Epithelial cell of proximal tubule (primary cell): ENCODE measurements around the gene AGPAT2. TPM values are rescaled to one million over a fixed set of nuclear protein-coding genes. Genes with fewer than 3 reads are reported as not detected.

Experiments used
- DNase-seq: peaks from one replicate; pipeline ENCODE4 v3.0.0-alpha.2; 2011; ENCODE audit warnings: low read depth
- H3K4me3 ChIP-seq: 2 replicates; pipeline ENCODE4 v1.5.1; 2011; ENCODE audit warnings: low read depth, mild to moderate bottlenecking, low read length
- CTCF ChIP-seq: conservative IDR thresholded peaks from 2 replicates; pipeline ENCODE4 v1.5.1; 2012; ENCODE audit warnings: low read depth, mild to moderate bottlenecking, low read length
- total RNA-seq: library from RNA; depleted of rRNA; stranded (reverse); fragments of >200 nt; gene quantifications from 2 replicates; pipeline ENCODE4 v1.2.3, GENCODE V29; 2015

The AGPAT2 gene
- total RNA-seq, 1 donor from 2014 or later, result 40.5 TPM

DNA sequence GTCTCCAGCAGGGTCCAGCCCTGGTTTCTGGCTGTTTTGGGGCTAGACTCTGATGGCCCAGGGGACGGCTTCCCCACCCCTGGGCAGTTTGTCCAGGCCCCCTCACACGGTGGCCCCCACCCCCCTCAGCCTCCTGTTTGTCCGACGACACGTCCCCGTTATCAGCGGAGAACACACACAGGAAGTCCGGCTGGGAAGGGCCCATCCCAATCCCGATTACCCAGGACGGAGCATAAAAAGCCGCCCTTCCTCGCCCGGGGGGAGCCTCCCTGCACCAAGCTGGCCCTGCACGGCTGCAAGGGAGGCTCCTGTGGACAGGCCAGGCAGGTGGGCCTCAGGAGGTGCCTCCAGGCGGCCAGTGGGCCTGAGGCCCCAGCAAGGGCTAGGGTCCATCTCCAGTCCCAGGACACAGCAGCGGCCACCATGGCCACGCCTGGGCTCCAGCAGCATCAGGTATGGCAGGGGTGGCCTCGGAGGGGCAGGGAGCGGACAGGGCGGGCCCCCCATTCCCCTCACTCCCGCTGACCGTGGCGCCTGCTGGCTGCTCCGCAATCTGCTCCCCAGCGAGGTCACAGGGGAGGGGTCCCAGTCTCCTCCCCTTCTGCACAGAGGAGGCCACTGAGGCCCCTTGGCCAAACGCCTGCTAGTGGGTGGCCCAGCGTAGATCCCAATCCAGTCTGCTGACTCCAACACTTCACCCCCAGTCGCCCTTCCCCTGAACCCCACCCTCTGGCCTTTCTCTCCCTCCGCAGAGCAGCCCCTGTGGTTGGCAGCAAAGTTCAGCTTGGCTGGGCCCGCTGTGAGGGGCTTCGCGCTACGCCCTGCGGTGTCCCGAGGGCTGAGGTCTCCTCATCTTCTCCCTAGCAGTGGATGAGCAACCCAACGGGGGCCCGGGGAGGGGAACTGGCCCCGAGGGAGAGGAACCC lies 24.3 kb downstream of the AGPAT2 start, which contains the start of gene EGFL7:
Gene EGFL7, plus strand, starts transcription at position 261 of the 926 bp plus-strand sequence. CDS start 5,367 bp downstream, outside the sequence.
- no peak for TF ChIP-seq CTCF
- DNase-seq, result no peak
- no peak within 1 kb of the TSS for H3K4me3 ChIP-seq

DNA sequence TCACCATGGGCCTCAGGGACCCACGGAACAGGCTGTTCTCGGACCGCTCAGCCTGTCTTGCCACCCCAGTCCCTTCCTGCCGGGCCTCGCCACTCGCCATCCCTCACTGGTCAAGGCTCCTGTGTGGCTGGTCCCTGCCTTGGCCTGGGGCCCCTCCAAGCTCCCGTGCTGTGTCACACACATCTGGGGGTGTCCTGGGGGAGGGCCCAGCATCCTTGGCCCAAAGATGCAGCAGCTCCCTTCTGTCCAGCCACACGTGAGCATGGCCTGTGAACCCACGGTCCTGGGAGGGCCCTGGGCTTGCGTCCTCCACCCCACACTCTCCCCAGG lies 25.0 kb downstream of the AGPAT2 start:
- no peak for DNase-seq
- no peak for TF ChIP-seq CTCF
- no peak overlapping the region for H3K4me3 ChIP-seq

DNA sequence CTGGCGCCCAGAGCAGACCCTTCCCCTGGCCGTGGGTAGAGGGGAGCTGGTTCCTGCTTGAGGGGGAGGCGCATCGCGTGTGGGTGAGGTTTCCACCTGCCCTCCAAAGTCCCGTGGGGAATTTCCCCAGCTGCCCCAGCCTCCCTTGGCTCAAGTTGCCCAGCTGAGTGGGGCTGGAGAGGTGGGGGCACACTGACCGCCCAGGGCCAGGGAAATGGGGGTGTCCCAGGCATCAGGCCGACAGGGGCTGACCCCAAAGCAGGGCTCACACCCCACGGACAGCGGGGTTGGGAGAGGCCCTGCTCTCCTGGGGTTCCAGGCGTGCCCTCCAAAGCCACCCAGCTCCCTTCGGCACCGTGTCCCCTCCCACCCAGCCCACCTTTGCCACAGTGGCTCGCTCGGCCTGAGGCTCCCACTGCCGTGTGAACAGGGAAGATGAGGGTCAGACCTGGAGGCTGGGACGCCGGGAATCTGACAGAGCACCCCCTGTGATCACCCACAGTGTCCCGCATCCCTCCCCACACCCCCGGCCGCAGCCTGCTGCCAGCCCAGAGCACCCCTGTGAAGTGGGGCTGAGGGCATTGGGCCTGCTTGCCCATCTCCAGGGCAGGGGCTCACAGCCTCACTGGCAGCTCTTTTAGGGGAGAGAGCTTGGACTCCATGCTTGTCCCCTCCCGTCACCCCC lies 25.5 kb downstream of the AGPAT2 start:
- no peak for DNase-seq
- no peak overlapping the region for H3K4me3 ChIP-seq
- TF ChIP-seq CTCF, result no peak

DNA sequence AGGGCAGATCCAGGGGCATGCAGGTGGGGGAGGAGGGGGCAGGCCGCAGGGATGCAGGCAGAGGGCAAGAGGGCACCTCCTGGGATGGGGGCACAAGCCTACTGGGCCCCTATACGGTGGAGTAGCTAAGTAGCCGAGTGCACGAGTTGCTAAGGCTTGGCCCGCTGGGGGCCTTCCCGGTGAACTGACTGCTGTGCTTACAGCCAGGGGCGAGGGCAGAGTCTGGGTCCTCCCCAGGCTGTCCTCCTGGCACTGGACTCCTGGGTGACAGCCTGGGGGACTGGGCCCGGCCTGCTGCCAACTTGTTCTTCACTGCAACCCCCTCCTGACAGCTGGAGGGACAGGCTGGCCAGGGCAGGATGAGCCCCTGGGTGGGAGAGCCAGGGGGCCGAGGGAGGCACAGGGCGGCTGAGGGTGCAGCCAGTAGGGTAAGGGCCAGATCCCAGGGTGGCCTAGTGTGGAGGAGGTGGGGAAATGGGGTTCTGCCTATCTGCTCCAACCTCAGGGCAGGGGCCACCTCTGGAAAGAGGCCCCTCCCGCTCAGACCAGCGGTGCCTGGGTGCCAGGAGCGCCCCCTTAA lies 26.2 kb downstream of the AGPAT2 start:
- no peak for DNase-seq
- TF ChIP-seq CTCF, result no peak
- no peak overlapping the region for H3K4me3 ChIP-seq

- DNase-seq, result no peak
- no peak overlapping the region for H3K4me3 ChIP-seq
- TF ChIP-seq CTCF, result no peak
Observed at GRCh38 chr9:136659861-136660784, 27.1 kb downstream of the AGPAT2 start.

- no peak for TF ChIP-seq CTCF
- no peak for DNase-seq
- H3K4me3 ChIP-seq, result no peak overlapping the region
Observed at GRCh38 chr9:136658849-136659535, 28.3 kb downstream of the AGPAT2 start.
